ENCODE results near the gene PLIN5. TPM values are rescaled to one million over a fixed set of nuclear protein-coding genes. Genes with fewer than 3 reads are reported as not detected.

Gene PLIN5
- polyA plus RNA-seq, 1 donor (not counting 4 experiments of a cell fraction or from before 2014, with no cell fraction given): not detected

GRCh38 chr19:4541114-4541805, 6.2 kb upstream of the PLIN5 start:
- FAIRE-seq (no peak), DNase-seq (ENCODE audit: low read depth, low spot score) (no peak)
- TF ChIP-seq CTCF (optimal IDR thresholded peaks at IDR 0.05 in 1 of 3, IDR thresholded peaks at IDR 0.05 in 1 of 3, conservative IDR thresholded peaks at IDR 0.05 in 1 of 3; ENCODE audit: extremely low read depth in 1 of 3, insufficient read depth in 2 of 3, low read length in 3 of 3) (no peak), EZH2 (IDR thresholded peaks at IDR 0.05; ENCODE audit: low read length) (no peak)
- Histone ChIP-seq H3K4me3 (ENCODE audit: control insufficient read depth in 2 of 3, extremely low read depth in 1 of 3, insufficient read depth in 2 of 3, low read depth in 1 of 3, low read length in 3 of 3) (no peak overlapping the region), H3K4me2 (ENCODE audit: control insufficient read depth, extremely low read depth, insufficient read depth, low read depth, low read length) (no peak overlapping the region), H2AFZ (ENCODE audit: control insufficient read depth, low read length) (no peak overlapping the region), H3K79me2 (ENCODE audit: control insufficient read depth, insufficient read depth, low read length) (no peaks in the 10 kb centered on the region), H3K4me1 (ENCODE audit: control insufficient read depth, extremely low read depth, insufficient read depth, low read length) (peaks cover 7% of the 10 kb centered on the region), H3K9me1 (ENCODE audit: control insufficient read depth, extremely low read depth, insufficient read depth, low read length) (no peaks in the 10 kb centered on the region), H3K9me3 (ENCODE audit: control insufficient read depth, low read depth, low read length) (no peaks in the 10 kb centered on the region), H3K9ac (ENCODE audit: control insufficient read depth, extremely low read depth, insufficient read depth, low read length) (no peak overlapping the region), H3K27ac (ENCODE audit: control insufficient read depth, insufficient read depth, low read length) (no peak overlapping the region), H3K36me3 (ENCODE audit: control insufficient read depth in 2 of 2, extremely low read depth in 1 of 2, insufficient read depth in 2 of 2, low read length in 2 of 2) (no peaks in the 10 kb centered on the region), H3K27me3 (ENCODE audit: control insufficient read depth, extremely low read depth, insufficient read depth, low read length) (no peaks in the 10 kb centered on the region), H4K20me1 (ENCODE audit: control insufficient read depth, extremely low read depth, insufficient read depth, low read length) (no peaks in the 10 kb centered on the region)
- dilution Hi-C loops (cut with MboI; ENCODE audit: extremely low pct_ligation_motif_present, low sequenced_read_pairs): no loop called here

GRCh38 chr19:4539693-4540581, 4.9 kb upstream of the PLIN5 start, which contains the start of gene LRG1:
Gene LRG1 (minus strand): TSS chr19:4540036. CDS start chr19:4540013, 23 bp downstream.
- no peak for TF ChIP-seq CTCF (optimal IDR thresholded peaks at IDR 0.05 in 1 of 3, IDR thresholded peaks at IDR 0.05 in 1 of 3, conservative IDR thresholded peaks at IDR 0.05 in 1 of 3; ENCODE audit: extremely low read depth in 1 of 3, insufficient read depth in 2 of 3, low read length in 3 of 3)
- no peak for TF ChIP-seq EZH2 (IDR thresholded peaks at IDR 0.05; ENCODE audit: low read length)
- Histone ChIP-seq H3K4me2 (ENCODE audit: control insufficient read depth, extremely low read depth, insufficient read depth, low read depth, low read length) (peak within 1 kb of the TSS; percentile 51), H3K9ac (ENCODE audit: control insufficient read depth, extremely low read depth, insufficient read depth, low read length) (no peak within 1 kb of the TSS), H3K4me3 (ENCODE audit: control insufficient read depth in 2 of 3, extremely low read depth in 1 of 3, insufficient read depth in 2 of 3, low read depth in 1 of 3, low read length in 3 of 3) (peak within 1 kb of the TSS in 2 of 3 experiments; percentile 6 to 35), H3K79me2 (ENCODE audit: control insufficient read depth, insufficient read depth, low read length) (no peaks in the 10 kb centered on the region), H4K20me1 (ENCODE audit: control insufficient read depth, extremely low read depth, insufficient read depth, low read length) (no peaks in the 10 kb centered on the region), H2AFZ (ENCODE audit: control insufficient read depth, low read length) (peak within 1 kb of the TSS; percentile 34), H3K36me3 (ENCODE audit: control insufficient read depth in 2 of 2, extremely low read depth in 1 of 2, insufficient read depth in 2 of 2, low read length in 2 of 2) (no peaks in the 10 kb centered on the region), H3K9me3 (ENCODE audit: control insufficient read depth, low read depth, low read length) (no peaks in the 10 kb centered on the region), H3K4me1 (ENCODE audit: control insufficient read depth, extremely low read depth, insufficient read depth, low read length) (peaks cover 7% of the 10 kb centered on the region), H3K9me1 (ENCODE audit: control insufficient read depth, extremely low read depth, insufficient read depth, low read length) (no peaks in the 10 kb centered on the region), H3K27ac (ENCODE audit: control insufficient read depth, insufficient read depth, low read length) (no peak within 1 kb of the TSS), H3K27me3 (ENCODE audit: control insufficient read depth, extremely low read depth, insufficient read depth, low read length) (no peaks in the 10 kb centered on the region)
- dilution Hi-C loops (cut with MboI; ENCODE audit: extremely low pct_ligation_motif_present, low sequenced_read_pairs): no loop called here
- DNase-seq (ENCODE audit: low read depth, low spot score): no peak
- FAIRE-seq: peak; percentile 17

All from keratinocyte (primary cell).